Astrocyte of the spinal cord (primary cell): Measurements from ENCODE around the gene APOBEC3B.

Source experiments
- DNase-seq: peaks from one replicate; pipeline ENCODE4 v3.0.0; 2011; ENCODE audit warnings: low read depth, low spot score
- H3K4me3 ChIP-seq: 2 replicates; pipeline ENCODE4 v1.5.1; 2011; ENCODE audit warnings: low read depth, mild to moderate bottlenecking, low read length, moderate library complexity
- in situ Hi-C: cut with HindIII; loops from 2 replicates; pipeline ENCODE4 v1.10.0; 2017; ENCODE audit warnings: low sequenced_read_pairs
- TF ChIP-seq, protein P1 (sequence below): IDR thresholded peaks from 2 replicates; pipeline ENCODE4 v1.5.1; 2012; ENCODE audit warnings: low read depth, mild to moderate bottlenecking, low read length, inconsistent platforms

The APOBEC3B gene

DNA sequence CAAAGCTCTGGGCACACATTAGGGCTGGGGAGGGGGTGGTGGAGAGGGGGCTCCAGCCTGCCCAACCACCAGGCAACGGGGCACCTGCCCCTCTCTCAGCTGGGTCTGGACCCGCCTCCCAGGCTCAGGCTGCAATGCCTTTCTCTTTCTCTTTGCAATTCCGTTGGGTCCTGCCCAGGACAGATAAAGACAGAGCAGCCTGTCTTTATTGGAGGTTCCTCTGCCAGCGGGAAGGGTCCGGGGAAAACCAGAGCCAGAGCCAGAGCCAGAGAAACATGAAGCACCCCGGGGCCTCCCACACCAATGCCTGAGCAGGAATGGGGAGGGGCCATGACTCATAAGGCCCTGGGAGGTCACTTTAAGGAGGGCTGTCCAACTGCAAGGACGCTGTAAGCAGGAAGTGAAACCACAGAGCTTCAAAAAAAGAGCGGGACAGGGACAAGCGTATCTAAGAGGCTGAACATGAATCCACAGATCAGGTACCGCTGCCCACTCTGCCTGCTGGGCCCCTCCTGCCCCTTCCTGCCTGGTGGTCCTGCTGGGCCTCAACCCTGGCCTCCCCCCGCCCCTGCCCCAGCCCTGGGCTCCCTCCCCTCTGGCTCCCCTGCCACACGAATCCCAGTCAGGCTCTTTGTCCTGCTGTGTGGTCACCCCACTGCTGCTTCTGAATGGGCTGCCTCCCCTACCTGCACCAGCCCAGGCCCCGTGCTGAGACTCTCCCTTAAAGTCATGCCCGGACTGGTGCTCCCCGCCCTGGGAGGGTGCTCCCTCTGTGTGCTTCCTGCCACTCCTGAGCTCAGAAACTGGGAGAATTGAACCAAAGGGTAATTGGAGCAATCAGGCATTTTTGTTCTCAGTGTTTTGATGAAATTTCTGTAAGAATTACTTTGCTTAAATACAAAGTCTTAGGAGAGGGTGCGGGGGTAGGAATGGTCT lies at the start of gene APOBEC3B:
Gene APOBEC3B (plus strand): TSS at position 356 of the 936 bp plus-strand sequence. CDS start 107 bp downstream, at position 463.
- peak within 1 kb of the TSS; percentile 27 for H3K4me3 ChIP-seq
- in situ Hi-C loops, result no loop called here
- TF ChIP-seq, protein P1, sequence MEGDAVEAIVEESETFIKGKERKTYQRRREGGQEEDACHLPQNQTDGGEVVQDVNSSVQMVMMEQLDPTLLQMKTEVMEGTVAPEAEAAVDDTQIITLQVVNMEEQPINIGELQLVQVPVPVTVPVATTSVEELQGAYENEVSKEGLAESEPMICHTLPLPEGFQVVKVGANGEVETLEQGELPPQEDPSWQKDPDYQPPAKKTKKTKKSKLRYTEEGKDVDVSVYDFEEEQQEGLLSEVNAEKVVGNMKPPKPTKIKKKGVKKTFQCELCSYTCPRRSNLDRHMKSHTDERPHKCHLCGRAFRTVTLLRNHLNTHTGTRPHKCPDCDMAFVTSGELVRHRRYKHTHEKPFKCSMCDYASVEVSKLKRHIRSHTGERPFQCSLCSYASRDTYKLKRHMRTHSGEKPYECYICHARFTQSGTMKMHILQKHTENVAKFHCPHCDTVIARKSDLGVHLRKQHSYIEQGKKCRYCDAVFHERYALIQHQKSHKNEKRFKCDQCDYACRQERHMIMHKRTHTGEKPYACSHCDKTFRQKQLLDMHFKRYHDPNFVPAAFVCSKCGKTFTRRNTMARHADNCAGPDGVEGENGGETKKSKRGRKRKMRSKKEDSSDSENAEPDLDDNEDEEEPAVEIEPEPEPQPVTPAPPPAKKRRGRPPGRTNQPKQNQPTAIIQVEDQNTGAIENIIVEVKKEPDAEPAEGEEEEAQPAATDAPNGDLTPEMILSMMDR, result no peak
- peak; percentile 93 for DNase-seq

DNA sequence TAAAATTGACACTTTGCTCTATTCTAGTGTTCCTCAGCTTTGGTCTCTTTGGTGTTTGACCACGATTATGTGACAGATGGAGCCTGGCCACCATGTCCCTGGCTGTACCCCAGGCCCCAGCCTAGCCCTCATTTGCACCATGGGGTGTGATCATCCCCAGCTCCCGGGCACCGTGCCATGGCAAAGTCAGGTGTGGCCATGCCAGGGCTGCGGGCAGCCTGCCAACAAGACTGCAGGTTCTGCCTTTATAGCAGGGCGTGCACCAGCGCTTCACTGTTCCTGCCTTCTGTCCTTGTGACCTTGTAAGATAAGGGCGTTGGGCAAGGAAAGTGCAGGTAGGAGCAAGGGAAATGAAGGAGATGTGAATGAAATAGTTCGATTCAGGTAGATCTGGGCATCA lies 47.1 kb upstream of the APOBEC3B start:
- H3K4me3 ChIP-seq, result no peak overlapping the region
- DNase-seq, result no peak
- TF ChIP-seq, protein P1, result no peak
- in situ Hi-C loops, result no loop called here

DNA sequence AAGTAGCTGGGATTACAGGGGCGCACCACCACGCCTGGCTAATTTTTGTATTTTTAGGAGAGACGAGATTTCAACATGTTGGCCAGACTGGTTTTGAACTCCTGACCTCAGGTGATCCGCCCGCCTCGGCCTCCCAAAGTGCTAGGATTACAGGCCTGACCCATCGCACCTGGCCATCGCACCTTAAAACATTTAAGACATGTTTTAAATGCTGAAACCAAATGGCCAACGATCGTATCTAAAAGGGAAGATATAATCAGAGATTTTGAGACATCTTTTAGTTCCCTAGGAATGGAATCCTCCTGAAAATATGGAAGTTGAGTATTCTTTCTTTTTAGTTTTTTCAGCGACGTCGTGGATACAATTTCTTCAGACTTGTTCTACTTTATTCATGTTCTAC lies 46.5 kb upstream of the APOBEC3B start:
- DNase-seq, result no peak
- H3K4me3 ChIP-seq, result no peak overlapping the region
- in situ Hi-C loops, result no loop called here
- TF ChIP-seq, protein P1, result no peak

DNA sequence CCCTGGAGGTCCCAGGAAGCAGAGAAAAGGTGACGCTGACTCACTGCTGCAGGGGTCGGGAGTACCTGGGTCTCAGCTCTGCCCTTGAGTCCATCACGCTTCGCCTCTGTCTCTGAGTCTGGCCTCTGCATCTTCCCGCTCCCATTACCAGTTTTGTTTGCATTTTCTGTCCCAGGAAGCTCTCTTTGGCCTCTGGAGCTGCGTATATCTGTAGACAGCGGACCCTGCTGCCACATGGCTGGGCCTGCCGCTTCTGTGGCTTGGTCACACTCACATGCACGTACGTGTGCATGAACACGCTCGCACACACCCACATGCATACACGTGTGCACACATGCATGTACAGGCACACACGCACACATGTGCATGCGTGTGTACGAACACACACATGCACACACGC lies 45.6 kb upstream of the APOBEC3B start:
- in situ Hi-C loops, result no loop called here
- DNase-seq, result no peak
- H3K4me3 ChIP-seq, result no peak overlapping the region
- TF ChIP-seq, protein P1, result no peak

DNA sequence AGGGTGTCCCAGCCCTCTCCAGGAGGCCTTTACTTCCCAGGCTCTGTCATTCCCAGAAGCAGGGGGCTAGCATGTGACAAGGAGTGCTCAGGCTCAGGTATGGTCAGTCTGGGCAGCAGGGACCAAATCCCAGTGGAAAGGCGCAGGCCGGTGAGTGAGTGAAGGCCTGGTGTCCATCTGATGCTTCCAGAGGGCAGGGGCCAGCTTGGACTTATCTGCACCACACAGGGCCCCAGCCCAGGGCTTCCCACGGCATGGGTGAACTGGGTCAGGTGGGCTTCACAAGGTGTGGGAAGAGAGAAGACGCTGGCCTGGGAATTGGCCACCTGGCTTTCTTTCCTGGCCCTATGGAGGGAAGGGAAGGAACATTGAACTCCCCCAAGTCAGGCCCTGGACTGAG lies 45.1 kb upstream of the APOBEC3B start:
- no peak overlapping the region for H3K4me3 ChIP-seq
- in situ Hi-C loops, result no loop called here
- no peak for DNase-seq

DNA sequence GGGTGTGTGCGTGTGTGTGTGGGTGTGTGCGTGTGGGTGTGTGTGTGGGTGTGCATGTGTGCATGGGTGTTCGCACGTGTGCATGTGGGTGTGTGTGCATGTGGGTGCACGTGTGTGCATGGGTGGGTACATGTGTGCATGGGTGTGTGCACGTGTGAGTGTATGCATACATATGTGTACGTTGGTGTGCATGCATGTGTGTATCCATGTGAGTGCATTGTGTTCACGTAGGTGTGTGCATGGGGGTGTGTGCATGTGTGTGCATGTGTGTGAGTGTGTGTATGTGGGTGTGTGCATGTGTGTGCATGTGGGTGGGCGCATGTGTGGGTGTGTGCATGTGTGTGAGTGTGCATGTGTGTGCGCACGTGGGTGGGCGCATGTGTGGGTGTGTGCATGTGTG lies 44.6 kb upstream of the APOBEC3B start:
- no peak for DNase-seq
- TF ChIP-seq, protein P1, result no peak
- H3K4me3 ChIP-seq, result no peak overlapping the region
- in situ Hi-C loops, result no loop called here

More for the DNA sequence above, 45.1 kb upstream of the APOBEC3B start:
- TF ChIP-seq, protein P1, result no peak
